ENCODE measurements around the gene PRSS23. TPM values are rescaled to one million over a fixed set of nuclear protein-coding genes. Genes with fewer than 3 reads are reported as not detected.
"Not testable (repeated sequence)": the region's sequence is repeated elsewhere in the genome, so short reads cannot be mapped to it uniquely, and the experiment has no call there.

The PRSS23 gene
- total RNA-seq, 1 donor from 2014 or later = 5.6 TPM

- no peak for ATAC-seq
- no peak for DNase-seq
- intact Hi-C loops (cut with micrococcal nuclease) = no loop called here
These were observed 9.2 kb downstream of the PRSS23 start for GRCh38 chr11:86809561-86809960.

GRCh38 chr11:86810288-86810687, 9.9 kb downstream of the PRSS23 start:
- intact Hi-C loops (cut with micrococcal nuclease) = no loop called here

GRCh38 chr11:86811637-86812321, 11.4 kb downstream of the PRSS23 start:
- no peak for DNase-seq
- intact Hi-C loops (cut with micrococcal nuclease) = no loop called here
- ATAC-seq = no peak

More at GRCh38 chr11:86810288-86810687, 9.9 kb downstream of the PRSS23 start:
- DNase-seq (no peak), ATAC-seq (no peak)

- no peak for DNase-seq
- intact Hi-C loops (cut with micrococcal nuclease) = no loop called here
- ATAC-seq = no peak
These were observed 12.0 kb downstream of the PRSS23 start for GRCh38 chr11:86812322-86812670.

GRCh38 chr11:86812981-86813380, 12.6 kb downstream of the PRSS23 start:
- ATAC-seq (no peak), DNase-seq (no peak)
- intact Hi-C loops (cut with micrococcal nuclease) = no loop called here

- peak; percentile 21 for ATAC-seq
- intact Hi-C loops (cut with micrococcal nuclease) = no loop called here
These were observed 14.4 kb downstream of the PRSS23 start for GRCh38 chr11:86814775-86815174.

GRCh38 chr11:86815726-86816125, 15.4 kb downstream of the PRSS23 start:
- intact Hi-C loops (cut with micrococcal nuclease) = no loop called here
- DNase-seq = no peak
- no peak for ATAC-seq

More at GRCh38 chr11:86814775-86815174, 14.4 kb downstream of the PRSS23 start:
- no peak for DNase-seq

GRCh38 chr11:86816251-86816726, 15.9 kb downstream of the PRSS23 start:
- intact Hi-C loops (cut with micrococcal nuclease) = no loop called here
- ATAC-seq = no peak
- no peak for DNase-seq

- peak; percentile 49 for ATAC-seq
- DNase-seq = no peak
- intact Hi-C loops (cut with micrococcal nuclease) = loop anchor here (2.0 kb wide), 1 partner anchor 362 kb away; no protein-coding TSS in a partner anchor
These were observed 18.3 kb downstream of the PRSS23 start for GRCh38 chr11:86818462-86819192.

- ATAC-seq; intact Hi-C loops (cut with micrococcal nuclease); DNase-seq: not testable (repeated sequence)
These were observed 23.8 kb downstream of the PRSS23 start for GRCh38 chr11:86824139-86824538.

GRCh38 chr11:86834376-86834775, 34.0 kb downstream of the PRSS23 start:
- DNase-seq; intact Hi-C loops (cut with micrococcal nuclease); ATAC-seq: not testable (repeated sequence)

GRCh38 chr11:86844762-86845508, 44.6 kb downstream of the PRSS23 start:
- DNase-seq; intact Hi-C loops (cut with micrococcal nuclease); ATAC-seq: not testable (repeated sequence)

GRCh38 chr11:86848132-86848531, 47.8 kb downstream of the PRSS23 start:
- no peak for DNase-seq
- no peak for ATAC-seq
- intact Hi-C loops (cut with micrococcal nuclease) = no loop called here

- DNase-seq = no peak
- intact Hi-C loops (cut with micrococcal nuclease) = no loop called here
- ATAC-seq = no peak
These were observed 49.3 kb downstream of the PRSS23 start for GRCh38 chr11:86849679-86850078.

Other genes starting within 250 kb of the PRSS23 start
- gene ME3, start 127.9 kb upstream of the PRSS23 start, total RNA-seq = 29.8 TPM
- 28.8 TPM for gene FZD4, start 154.9 kb downstream of the PRSS23 start, total RNA-seq
- 20.1 TPM for gene TMEM135, start 237.4 kb downstream of the PRSS23 start, total RNA-seq

Data from left ventricle myocardium superior (tissue), 1 donor.